CD14-positive monocyte (primary cell): Measurements from ENCODE around the gene PHF21B. TPM values are rescaled to one million over a fixed set of nuclear protein-coding genes. Genes with fewer than 3 reads are reported as not detected.

ENCODE experiments used
- DNase-seq, 3 donors: peaks; one replicate each; pipeline ENCODE4 v3.0.0-alpha.2; 2011 to 2022
- H2AFZ ChIP-seq: 2 replicates; pipeline ENCODE4 v1.6.0; 2012; ENCODE audit warnings: mild to moderate bottlenecking, low read depth, low read length, inconsistent platforms; ENCODE audit not compliant: insufficient read depth, poor library complexity, severe bottlenecking
- H3K27ac ChIP-seq, 2 donors: 1 replicate in 1 of 2; 2 replicates in 1 of 2; pipeline ENCODE4 v1.5.1; 2012 to 2013; ENCODE audit warnings: low read length in 2 of 2, control low read depth in 1 of 2, inconsistent platforms in 1 of 2, low read depth in 1 of 2, mild to moderate bottlenecking in 1 of 2
- H3K27me3 ChIP-seq, 2 donors: one replicate each; pipeline versions ENCODE4 v1.6.0 to v1.6.1; 2011 to 2013; ENCODE audit warnings: low read length in 2 of 2; ENCODE audit not compliant: control insufficient read depth in 2 of 2, insufficient read depth in 2 of 2
- H3K36me3 ChIP-seq, 2 donors: replicated peaks in 1 of 2; 1 replicate in 1 of 2; 2 replicates in 1 of 2; pipeline versions ENCODE4 v1.5.1 to v1.6.1; 2012 to 2013; ENCODE audit warnings: low read length in 2 of 2, control low read depth in 1 of 2, inconsistent platforms in 1 of 2, mild to moderate bottlenecking in 1 of 2; ENCODE audit not compliant: insufficient read depth in 2 of 2, control insufficient read depth in 1 of 2
- H3K4me1 ChIP-seq, 2 donors: 1 replicate in 1 of 2; 2 replicates in 1 of 2; pipeline versions ENCODE4 v1.5.1 to v1.6.1; 2012 to 2013; ENCODE audit warnings: low read length in 2 of 2, control low read depth in 1 of 2, inconsistent platforms in 1 of 2, mild to moderate bottlenecking in 1 of 2, moderate library complexity in 1 of 2; ENCODE audit not compliant: insufficient read depth in 2 of 2, control insufficient read depth in 1 of 2
- H3K4me2 ChIP-seq: replicated peaks from 2 replicates; pipeline ENCODE3; 2012; ENCODE audit warnings: low read length, moderate library complexity, mild to moderate bottlenecking; ENCODE audit not compliant: poor library complexity, severe bottlenecking; ENCODE audit errors: extremely low read depth
- H3K4me3 ChIP-seq, 3 experiments: fragments of 200-600 bp in 1 of 3; sonication (generic) in 1 of 3; replicated peaks in 1 of 3; 1 replicate in 2 of 3; 2 replicates in 1 of 3; pipeline ENCODE4 v1.5.1; 2011 to 2013; ENCODE audit warnings: low read length in 3 of 3, mild to moderate bottlenecking in 3 of 3, control low read depth in 2 of 3, low read depth in 2 of 3, inconsistent platforms in 1 of 3, moderate library complexity in 1 of 3
- H3K79me2 ChIP-seq: 2 replicates; pipeline ENCODE4 v1.6.0; 2012; ENCODE audit warnings: mild to moderate bottlenecking, control low read depth, inconsistent platforms, low read length, moderate library complexity; ENCODE audit not compliant: insufficient read depth
- H3K9ac ChIP-seq: 2 replicates; pipeline ENCODE4 v1.6.0; 2017; ENCODE audit warnings: low read length, mild to moderate bottlenecking; ENCODE audit not compliant: insufficient read depth, poor library complexity, severe bottlenecking
- H3K9me3 ChIP-seq, 2 donors: replicated peaks in 1 of 2; 1 replicate in 1 of 2; 2 replicates in 1 of 2; pipeline versions ENCODE4 v1.5.1 to v1.6.1; 2012 to 2013; ENCODE audit warnings: low read length in 2 of 2, control low read depth in 1 of 2; ENCODE audit not compliant: control insufficient read depth in 1 of 2, insufficient read depth in 1 of 2
- H4K20me1 ChIP-seq: 2 replicates; pipeline ENCODE4 v1.6.0; 2012; ENCODE audit warnings: mild to moderate bottlenecking, low read length, control low read depth, moderate library complexity; ENCODE audit not compliant: insufficient read depth
- H3K27ac Mint-ChIP-seq, 7 donors: one replicate each; pipeline ENCODE4 v1.8.0; 2020; ENCODE audit warnings: mild to moderate bottlenecking in 7 of 7, mixed read lengths in 7 of 7, moderate library complexity in 6 of 7, inconsistent platforms in 2 of 7
- H3K27me3 Mint-ChIP-seq, 3 donors: one replicate each; pipeline ENCODE4 v1.8.0; 2021 to 2022; ENCODE audit warnings: low read depth in 3 of 3, mild to moderate bottlenecking in 3 of 3, mixed read lengths in 3 of 3, moderate library complexity in 3 of 3, inconsistent platforms in 1 of 3
- H3K36me3 Mint-ChIP-seq, 2 donors: one replicate each; pipeline ENCODE4 v1.8.0; 2020; ENCODE audit warnings: mixed read lengths in 2 of 2, inconsistent platforms in 1 of 2, mild to moderate bottlenecking in 1 of 2
- H3K4me1 Mint-ChIP-seq: one replicate; pipeline ENCODE4 v1.8.0; 2020; ENCODE audit warnings: mild to moderate bottlenecking, mixed read lengths
- H3K4me3 Mint-ChIP-seq, 2 donors: one replicate each; pipeline ENCODE4 v1.8.0; 2020; ENCODE audit warnings: mild to moderate bottlenecking in 2 of 2, mixed read lengths in 2 of 2, moderate library complexity in 1 of 2
- H3K9me3 Mint-ChIP-seq, 7 donors: one replicate each; pipeline ENCODE4 v1.8.0; 2020 to 2022; ENCODE audit warnings: mixed read lengths in 7 of 7, mild to moderate bottlenecking in 6 of 7, moderate library complexity in 6 of 7, inconsistent platforms in 2 of 7
- CTCF ChIP-seq: fragments of 200-600 bp; IDR thresholded peaks from one replicate; pipeline ENCODE4 v1.8.0; 2022; ENCODE audit warnings: antibody characterized with exemption, mild to moderate bottlenecking
- WGBS: methylation state at CpG from one replicate; pipeline ENCODE4 v1.1.5; 2013; ENCODE audit warnings: missing lambda C conversion rate; ENCODE audit not compliant: insufficient coverage; 5-methylcytosine and 5-hydroxymethylcytosine counted together
- intact Hi-C, 2 donors: fragments of 100-400 bp; cut with micrococcal nuclease; formaldehyde crosslinking; loops; one replicate each; pipeline versions ENCODE4 v1.15.0 to v1.15.1; 2023
- polyA plus RNA-seq, 3 donors: library from polyadenylated mRNA; depleted of rRNA in 1 of 3; unstranded in 2 of 3; stranded (reverse) in 1 of 3; fragments of 300-500 nt in 2 of 3; fragments of >200 nt in 1 of 3; fragmentation: Illumina TruSeq in 2 of 3; gene quantifications; 1 replicate in 2 of 3; 2 replicates in 1 of 3; pipeline ENCODE4 v1.2.3, GENCODE V29; 2012 to 2021

The PHF21B gene
- polyA plus RNA-seq, 3 donors: not detected

- H3K36me3 ChIP-seq: no peaks in the 10 kb centered on the region
- H3K4me2 ChIP-seq: no peak overlapping the region
- H3K27ac ChIP-seq: no peak overlapping the region
- no peaks in the 10 kb centered on the region for H4K20me1 ChIP-seq
- Mint-ChIP-seq H3K36me3 (no peaks in the 10 kb centered on the region), H3K4me3 (no peak overlapping the region), H3K4me1 (no peaks in the 10 kb centered on the region), H3K27ac (no peak overlapping the region), H3K27me3 (peaks cover 3 to 5% (median 4%) of the 10 kb centered on the region in 3 donors), H3K9me3 (peaks cover 0 to 11% (median 3%) of the 10 kb centered on the region in 7 donors)
- no peak overlapping the region for H3K9ac ChIP-seq
- H3K9me3 ChIP-seq: no peaks in the 10 kb centered on the region
- H3K27me3 ChIP-seq: no peaks in the 10 kb centered on the region
- H2AFZ ChIP-seq: no peak overlapping the region
- TF ChIP-seq CTCF: no peak
- intact Hi-C loops: no loop called here
- H3K4me1 ChIP-seq: no peaks in the 10 kb centered on the region
- DNase-seq: no peak
- H3K79me2 ChIP-seq: no peaks in the 10 kb centered on the region
- H3K4me3 ChIP-seq: no peak overlapping the region
- 61% methylated on average over 10 of the region's 15 CpGs for WGBS
These were observed 84.2 kb downstream of the PHF21B start for GRCh38 chr22:44925465-44926123.

- no peak overlapping the region for H3K4me3 Mint-ChIP-seq
- peaks cover 3 to 4% (median 3%) of the 10 kb centered on the region in 3 donors for H3K27me3 Mint-ChIP-seq
- no peak for TF ChIP-seq CTCF
- no peaks in the 10 kb centered on the region for H3K27me3 ChIP-seq
- DNase-seq: no peak
- H2AFZ ChIP-seq: no peak overlapping the region
- no peaks in the 10 kb centered on the region for H3K79me2 ChIP-seq
- WGBS: 90% methylated on average over 7 of the region's 8 CpGs
- no peak overlapping the region for H3K27ac Mint-ChIP-seq
- H3K36me3 Mint-ChIP-seq: no peaks in the 10 kb centered on the region
- no peak overlapping the region for H3K4me2 ChIP-seq
- H3K9me3 Mint-ChIP-seq: peaks cover 0 to 11% (median 3%) of the 10 kb centered on the region in 7 donors
- H3K9me3 ChIP-seq: no peaks in the 10 kb centered on the region
- no peaks in the 10 kb centered on the region for H3K4me1 Mint-ChIP-seq
- intact Hi-C loops: no loop called here
- H3K36me3 ChIP-seq: no peaks in the 10 kb centered on the region
- no peak overlapping the region for H3K9ac ChIP-seq
- no peaks in the 10 kb centered on the region for H3K4me1 ChIP-seq
- no peak overlapping the region for H3K4me3 ChIP-seq
- H3K27ac ChIP-seq: no peak overlapping the region
- H4K20me1 ChIP-seq: no peaks in the 10 kb centered on the region
These were observed 85.1 kb downstream of the PHF21B start for GRCh38 chr22:44924710-44925109.
